RWPE2 (cell line): ENCODE results near the gene RBM43.
"Not testable (repeated sequence)": the region's sequence is repeated elsewhere in the genome, so short reads cannot be mapped to it uniquely, and the experiment has no call there.

Source experiments
- ATAC-seq: fragments of 200-7000 bp; cut with Tn5 transposase; 3 replicates; pipeline ENCODE4 v1.9.1; 2021; ENCODE audit warnings: low read depth
- DNase-seq: peaks from one replicate; pipeline ENCODE4 v3.0.0-alpha.2; 2020; ENCODE audit warnings: low spot score
- H3K27ac ChIP-seq: fragments of 450-650 bp; 2 replicates; pipeline ENCODE4 v1.5.1; 2017; ENCODE audit warnings: mild to moderate bottlenecking; ENCODE audit not compliant: poor library complexity, severe bottlenecking
- H3K27me3 ChIP-seq: fragments of 250-450 bp; sonication (Bioruptor Pico); 2 replicates; pipeline ENCODE4 v1.5.1; 2021; ENCODE audit warnings: mild to moderate bottlenecking, moderate library complexity; ENCODE audit not compliant: insufficient read depth, poor library complexity, severe bottlenecking
- H3K36me3 ChIP-seq: fragments of 250-450 bp; sonication (Bioruptor Pico); 2 replicates; pipeline ENCODE4 v1.5.1; 2020; ENCODE audit warnings: low read depth, mild to moderate bottlenecking, moderate library complexity
- H3K4me1 ChIP-seq: fragments of 250-450 bp; sonication (Bioruptor Pico); 2 replicates; pipeline ENCODE4 v1.5.1; 2021; ENCODE audit warnings: mild to moderate bottlenecking, moderate library complexity; ENCODE audit not compliant: insufficient read depth, poor library complexity, severe bottlenecking
- H3K4me3 ChIP-seq: fragments of 250-450 bp; sonication (Bioruptor Pico); 2 replicates; pipeline ENCODE4 v1.5.1; 2021; ENCODE audit warnings: mild to moderate bottlenecking, moderate library complexity; ENCODE audit not compliant: severe bottlenecking
- H3K9me3 ChIP-seq: fragments of 250-450 bp; sonication (Bioruptor Pico); 2 replicates; pipeline ENCODE4 v1.5.1; 2021; ENCODE audit warnings: mild to moderate bottlenecking, moderate library complexity; ENCODE audit not compliant: severe bottlenecking
- TF ChIP-seq, protein P1 (sequence below): fragments of 450-650 bp; IDR thresholded peaks from one replicate; pipeline ENCODE4 v1.5.1; 2017; ENCODE audit warnings: mild to moderate bottlenecking, moderate library complexity; ENCODE audit not compliant: poor library complexity, severe bottlenecking

Gene RBM43

DNA sequence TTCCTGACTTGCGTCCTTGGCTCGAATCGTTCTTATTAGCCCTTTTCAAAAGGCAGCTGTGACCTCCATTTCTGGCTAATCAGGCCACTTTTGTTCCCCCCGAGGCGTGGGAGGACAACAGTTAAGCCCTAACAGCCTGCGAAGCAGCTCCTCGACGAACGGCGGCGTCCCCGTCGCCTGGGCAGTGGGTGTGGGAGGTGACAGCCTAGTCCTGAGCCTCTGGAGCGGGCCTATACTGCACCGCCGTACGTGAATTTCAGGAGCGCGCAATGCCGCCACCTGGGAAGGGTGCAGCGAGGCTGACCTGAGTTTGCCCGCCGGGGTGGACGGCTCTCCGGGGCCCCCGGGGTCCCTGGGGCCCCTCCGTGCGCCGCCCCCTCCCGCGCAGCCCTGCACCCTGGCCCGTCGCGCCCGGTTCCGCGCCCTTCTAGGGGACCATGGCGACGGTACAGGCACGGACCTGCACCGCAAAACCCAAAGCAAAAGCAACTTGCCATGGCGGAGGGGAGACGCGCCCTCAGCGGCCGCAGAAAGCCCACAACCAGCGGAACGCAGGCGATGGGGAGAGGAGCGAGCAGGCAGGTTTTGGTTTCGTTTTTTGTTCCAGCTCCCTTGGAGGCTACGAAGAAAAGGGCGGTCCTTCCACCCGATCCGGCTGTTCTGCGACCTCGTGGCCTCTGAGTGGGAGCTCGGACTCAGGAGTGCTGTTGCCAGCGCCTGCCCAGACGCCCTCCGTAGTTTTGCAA is at the start of gene RBM43:
TSS of gene RBM43 (minus strand) at position 633 of the 746 bp plus-strand sequence. CDS start at position 497, 136 bp downstream.
- Histone ChIP-seq H3K27ac (peak within 1 kb of the TSS; percentile 72), H3K4me1 (peaks cover 16% of the 10 kb centered on the region), H3K36me3 (no peaks in the 10 kb centered on the region), H3K27me3 (no peaks in the 10 kb centered on the region), H3K4me3 (peak within 1 kb of the TSS; percentile 65), H3K9me3 (no peaks in the 10 kb centered on the region)
- TF ChIP-seq, protein P1, sequence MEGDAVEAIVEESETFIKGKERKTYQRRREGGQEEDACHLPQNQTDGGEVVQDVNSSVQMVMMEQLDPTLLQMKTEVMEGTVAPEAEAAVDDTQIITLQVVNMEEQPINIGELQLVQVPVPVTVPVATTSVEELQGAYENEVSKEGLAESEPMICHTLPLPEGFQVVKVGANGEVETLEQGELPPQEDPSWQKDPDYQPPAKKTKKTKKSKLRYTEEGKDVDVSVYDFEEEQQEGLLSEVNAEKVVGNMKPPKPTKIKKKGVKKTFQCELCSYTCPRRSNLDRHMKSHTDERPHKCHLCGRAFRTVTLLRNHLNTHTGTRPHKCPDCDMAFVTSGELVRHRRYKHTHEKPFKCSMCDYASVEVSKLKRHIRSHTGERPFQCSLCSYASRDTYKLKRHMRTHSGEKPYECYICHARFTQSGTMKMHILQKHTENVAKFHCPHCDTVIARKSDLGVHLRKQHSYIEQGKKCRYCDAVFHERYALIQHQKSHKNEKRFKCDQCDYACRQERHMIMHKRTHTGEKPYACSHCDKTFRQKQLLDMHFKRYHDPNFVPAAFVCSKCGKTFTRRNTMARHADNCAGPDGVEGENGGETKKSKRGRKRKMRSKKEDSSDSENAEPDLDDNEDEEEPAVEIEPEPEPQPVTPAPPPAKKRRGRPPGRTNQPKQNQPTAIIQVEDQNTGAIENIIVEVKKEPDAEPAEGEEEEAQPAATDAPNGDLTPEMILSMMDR, result peak; percentile 15
- ATAC-seq (peak; percentile 83), DNase-seq (peak; percentile 75)

DNA sequence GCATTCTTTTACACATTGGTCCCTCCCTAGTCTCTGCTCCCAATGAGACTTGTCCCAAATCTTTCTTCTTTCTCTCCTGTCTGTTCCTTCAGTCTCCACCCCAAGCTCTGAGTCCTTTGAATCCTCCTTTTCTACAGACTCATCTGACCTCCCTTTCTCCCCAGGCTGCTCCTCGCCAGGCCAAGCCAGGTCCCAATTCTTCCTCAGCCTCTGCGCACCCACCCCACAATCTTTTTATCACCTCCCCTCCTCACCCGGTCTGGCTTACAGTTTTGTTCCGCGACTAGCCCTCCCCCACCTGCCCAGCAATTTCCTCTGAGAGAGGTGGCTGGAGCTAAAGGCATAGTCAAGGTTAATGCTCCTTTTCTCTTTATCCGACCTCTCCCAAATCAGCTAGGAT is 48.6 kb upstream of the RBM43 start:
- not testable (repeated sequence) for H3K4me1 ChIP-seq, H3K27me3 ChIP-seq, H3K36me3 ChIP-seq, H3K4me3 ChIP-seq, H3K9me3 ChIP-seq, H3K27ac ChIP-seq, DNase-seq, ATAC-seq

DNA sequence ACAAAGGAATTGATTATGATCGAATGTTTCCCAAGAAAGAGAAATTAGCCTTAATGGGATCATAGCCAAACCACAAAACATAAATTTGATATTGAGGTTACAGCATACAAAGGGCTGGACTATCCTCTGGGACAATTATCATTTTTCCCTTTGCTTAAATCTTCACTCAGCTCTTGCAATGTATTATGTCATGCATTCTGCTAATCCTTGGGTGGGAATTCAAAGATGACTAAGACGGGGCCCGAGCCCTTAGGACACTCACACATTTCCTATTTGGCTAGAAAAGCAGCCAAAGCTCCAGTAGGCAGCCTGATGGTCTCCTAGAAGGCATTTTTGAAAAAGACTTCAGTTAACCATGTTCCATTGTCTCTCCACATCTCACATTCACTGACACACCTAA is 45.0 kb upstream of the RBM43 start:
- DNase-seq (no peak), ATAC-seq (peak; percentile 85)
- no peak overlapping the region for H3K27ac ChIP-seq
- no peaks in the 10 kb centered on the region for H3K36me3 ChIP-seq
- no peaks in the 10 kb centered on the region for H3K9me3 ChIP-seq
- H3K4me3 ChIP-seq, result no peak overlapping the region
- TF ChIP-seq, protein P1, result no peak
- H3K4me1 ChIP-seq, result peaks cover 9% of the 10 kb centered on the region
- H3K27me3 ChIP-seq, result no peaks in the 10 kb centered on the region

DNA sequence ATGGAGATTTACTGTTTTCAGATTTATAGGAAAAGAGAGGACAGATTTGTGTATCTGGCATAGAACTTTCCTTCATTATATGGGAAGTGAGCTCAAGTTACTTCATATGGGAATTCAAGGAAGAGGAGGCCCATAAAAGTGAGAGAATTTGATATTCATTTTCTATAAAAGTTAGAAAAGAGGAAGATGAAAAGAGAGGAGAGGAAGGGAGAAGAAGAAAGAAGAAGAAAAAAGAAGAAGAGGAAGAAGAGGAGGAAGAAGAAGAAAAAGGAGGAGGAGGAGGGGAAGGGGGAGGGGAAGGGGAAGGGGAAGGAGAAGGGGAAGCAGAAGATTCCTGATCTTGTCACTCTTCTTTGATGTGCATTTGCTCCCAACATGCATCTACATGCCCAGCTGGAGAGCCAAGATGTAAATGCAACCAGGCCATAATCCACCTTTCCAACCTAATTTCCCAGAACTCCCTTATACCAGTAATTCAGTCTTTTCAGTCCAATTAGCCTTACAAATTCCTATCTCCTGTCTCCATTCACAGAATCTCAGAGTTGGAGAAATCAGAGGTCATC is 43.5 kb upstream of the RBM43 start:
- no peaks in the 10 kb centered on the region for H3K36me3 ChIP-seq
- TF ChIP-seq, protein P1, result no peak
- no peaks in the 10 kb centered on the region for H3K9me3 ChIP-seq
- DNase-seq, result no peak
- no peak for ATAC-seq
- H3K4me1 ChIP-seq, result peaks cover 9% of the 10 kb centered on the region
- no peak overlapping the region for H3K4me3 ChIP-seq
- H3K27me3 ChIP-seq, result no peaks in the 10 kb centered on the region
- no peak overlapping the region for H3K27ac ChIP-seq

DNA sequence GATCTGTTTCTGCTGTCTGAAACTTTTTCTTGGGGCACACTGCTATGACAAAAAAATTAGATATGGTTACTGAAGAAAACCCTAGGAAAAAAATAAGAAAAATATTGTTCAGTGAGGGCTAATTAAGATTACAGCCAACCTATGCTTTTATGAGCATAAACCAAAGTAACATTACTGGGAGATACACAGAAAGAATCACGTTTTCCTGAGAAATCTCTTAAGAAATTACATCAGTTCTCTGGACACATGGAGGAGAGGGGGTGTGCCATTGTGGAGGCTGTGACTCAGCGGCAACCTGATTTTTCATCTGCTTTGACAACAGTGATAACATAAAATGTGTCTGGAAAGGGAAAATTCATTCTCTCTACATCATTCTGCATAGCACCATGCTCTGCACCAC is 41.2 kb upstream of the RBM43 start:
- no peaks in the 10 kb centered on the region for H3K27me3 ChIP-seq
- no peak overlapping the region for H3K4me3 ChIP-seq
- no peak for ATAC-seq
- no peaks in the 10 kb centered on the region for H3K36me3 ChIP-seq
- TF ChIP-seq, protein P1, result no peak
- no peak overlapping the region for H3K27ac ChIP-seq
- no peak for DNase-seq
- H3K4me1 ChIP-seq, result peaks cover 9% of the 10 kb centered on the region
- H3K9me3 ChIP-seq, result no peaks in the 10 kb centered on the region
